Activated CD4-positive, CD25-positive, alpha-beta regulatory T cell (primary cell): Measurements from ENCODE around the gene CRYM.
"Not testable (repeated sequence)": the region's sequence is repeated elsewhere in the genome, so short reads cannot be mapped to it uniquely, and the experiment has no call there.

Experiments
- DNase-seq, 4 experiments: peaks; one replicate each; lab custom pipeline; 2025; lab: John Stamatoyannopoulos, UW

Gene CRYM

DNA sequence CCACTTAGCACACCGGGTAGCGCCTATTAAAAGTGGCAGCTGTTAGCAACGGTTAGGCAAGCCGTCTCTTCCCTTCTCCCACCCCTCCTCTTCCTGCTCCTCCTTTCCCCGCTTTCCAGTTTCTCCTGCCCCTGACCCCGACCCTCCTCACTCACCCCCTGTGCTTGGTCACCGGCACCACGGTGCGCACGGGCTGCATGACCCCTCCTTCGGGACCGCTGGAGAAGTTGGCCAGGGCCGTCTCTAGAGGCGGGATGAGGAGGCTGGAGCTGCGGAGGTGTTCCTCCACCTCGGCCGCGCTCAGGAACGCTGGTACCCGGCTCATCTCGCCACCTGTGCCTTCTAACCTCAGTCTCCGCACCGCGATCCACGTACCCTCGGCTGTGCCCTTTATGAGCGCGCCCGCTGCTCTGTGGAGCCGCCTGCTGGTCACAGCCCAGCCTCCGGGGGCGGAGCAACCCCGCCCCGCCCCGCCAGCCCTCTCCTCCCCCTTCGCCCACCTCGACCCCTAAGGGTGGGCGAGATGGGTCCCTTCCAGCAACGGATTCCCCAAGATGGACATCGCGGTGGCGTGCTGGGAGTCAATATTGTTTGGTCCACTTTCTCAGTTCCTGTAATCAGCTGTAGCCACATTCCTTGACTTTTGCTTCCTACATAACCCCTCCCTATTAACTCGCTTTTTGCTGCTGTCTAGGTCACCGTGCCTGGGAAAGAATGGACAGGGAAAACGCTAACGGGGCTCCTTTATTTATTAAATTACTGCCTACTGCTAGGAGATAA, at the start of gene CRYM:
CRYM (minus strand) TSS at position 364 of the 780 bp plus-strand sequence; CDS start at position 325, 39 bp downstream.
- no peak for DNase-seq

GRCh38 chr16:21327046-21327445, 49.0 kb upstream of the CRYM start:
- no peak for DNase-seq

- no peak for DNase-seq
These were observed 48.4 kb upstream of the CRYM start for GRCh38 chr16:21326459-21326858.

DNA sequence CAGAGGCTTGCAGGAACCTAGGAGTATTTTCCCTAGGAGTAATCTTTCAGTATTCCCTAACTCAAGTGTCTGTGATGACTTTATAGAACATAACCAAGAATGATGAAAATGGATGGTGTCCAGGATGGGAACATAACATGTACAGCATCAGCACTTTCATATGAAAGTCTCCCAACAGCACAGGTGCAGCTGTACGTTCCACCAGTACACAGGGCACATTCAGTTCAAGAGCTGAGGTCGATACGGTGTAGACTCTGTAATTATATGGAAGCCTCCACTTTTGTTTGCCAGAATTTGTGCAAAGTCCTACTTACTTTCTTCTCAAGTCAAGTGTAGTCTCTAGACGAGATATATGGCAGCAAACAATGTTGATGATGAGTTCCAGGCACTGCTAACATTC, 46.2 kb upstream of the CRYM start:
- DNase-seq, result no peak

- not testable (repeated sequence) for DNase-seq
These were observed 44.2 kb upstream of the CRYM start for GRCh38 chr16:21322251-21322650.

GRCh38 chr16:21321736-21322135, 43.6 kb upstream of the CRYM start:
- no peak for DNase-seq

DNA sequence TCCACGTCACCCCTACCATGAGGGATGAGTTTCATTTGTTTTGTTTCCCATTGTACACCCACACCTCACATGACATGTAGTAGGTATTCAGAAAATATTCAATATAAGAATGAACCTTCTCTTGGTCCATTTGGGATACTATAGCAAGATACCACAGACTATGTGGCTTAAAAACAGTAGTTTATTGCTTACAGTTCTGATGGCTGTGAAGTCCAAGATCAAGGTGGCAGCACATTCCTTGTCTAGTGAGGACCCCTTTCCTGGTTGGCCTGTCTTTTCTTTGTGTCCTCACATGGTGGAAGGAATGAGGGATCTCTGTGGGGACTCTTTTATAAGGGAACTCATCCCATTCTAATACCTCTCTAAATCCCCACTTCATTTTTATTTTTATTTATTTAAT, 36.2 kb upstream of the CRYM start:
- DNase-seq, result no peak

GRCh38 chr16:21312863-21313372, 34.8 kb upstream of the CRYM start:
- DNase-seq, result not testable (repeated sequence)

GRCh38 chr16:21312046-21312445, 34.0 kb upstream of the CRYM start:
- not testable (repeated sequence) for DNase-seq

GRCh38 chr16:21306712-21307111, 28.6 kb upstream of the CRYM start:
- DNase-seq, result not testable (repeated sequence)

GRCh38 chr16:21302898-21303528, 24.9 kb upstream of the CRYM start:
- no peak for DNase-seq

DNA sequence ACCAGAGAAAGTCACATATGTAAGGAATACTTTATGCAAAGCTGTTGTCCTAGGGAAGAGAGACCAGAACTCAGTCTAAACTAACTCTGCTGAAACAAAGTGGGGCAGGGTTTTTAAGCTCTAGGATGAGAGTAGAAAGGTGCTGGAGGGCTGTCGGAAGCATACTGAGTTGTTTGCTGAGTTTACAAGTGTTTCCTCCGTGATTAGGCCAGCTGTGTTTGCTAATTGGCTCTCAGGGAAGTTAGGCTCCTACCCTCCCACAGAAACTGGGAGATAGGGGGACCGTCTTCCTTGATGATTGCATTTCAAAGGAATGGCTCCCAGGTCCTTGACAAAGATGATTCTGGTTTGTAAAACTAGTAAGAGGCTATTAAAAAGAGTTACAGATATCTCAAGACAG, 24.4 kb upstream of the CRYM start:
- no peak for DNase-seq

- DNase-seq, result no peak
These were observed 23.8 kb upstream of the CRYM start for GRCh38 chr16:21301895-21302291.

- no peak for DNase-seq
These were observed 23.2 kb upstream of the CRYM start for GRCh38 chr16:21301168-21301894.

GRCh38 chr16:21300309-21301167, 22.4 kb upstream of the CRYM start:
- no peak for DNase-seq

- DNase-seq, result not testable (repeated sequence)
These were observed 11.7 kb upstream of the CRYM start for GRCh38 chr16:21289789-21290188.

- no peak for DNase-seq
These were observed 7.2 kb upstream of the CRYM start for GRCh38 chr16:21285314-21285713.

GRCh38 chr16:21284414-21284813, 6.3 kb upstream of the CRYM start:
- no peak for DNase-seq

DNA sequence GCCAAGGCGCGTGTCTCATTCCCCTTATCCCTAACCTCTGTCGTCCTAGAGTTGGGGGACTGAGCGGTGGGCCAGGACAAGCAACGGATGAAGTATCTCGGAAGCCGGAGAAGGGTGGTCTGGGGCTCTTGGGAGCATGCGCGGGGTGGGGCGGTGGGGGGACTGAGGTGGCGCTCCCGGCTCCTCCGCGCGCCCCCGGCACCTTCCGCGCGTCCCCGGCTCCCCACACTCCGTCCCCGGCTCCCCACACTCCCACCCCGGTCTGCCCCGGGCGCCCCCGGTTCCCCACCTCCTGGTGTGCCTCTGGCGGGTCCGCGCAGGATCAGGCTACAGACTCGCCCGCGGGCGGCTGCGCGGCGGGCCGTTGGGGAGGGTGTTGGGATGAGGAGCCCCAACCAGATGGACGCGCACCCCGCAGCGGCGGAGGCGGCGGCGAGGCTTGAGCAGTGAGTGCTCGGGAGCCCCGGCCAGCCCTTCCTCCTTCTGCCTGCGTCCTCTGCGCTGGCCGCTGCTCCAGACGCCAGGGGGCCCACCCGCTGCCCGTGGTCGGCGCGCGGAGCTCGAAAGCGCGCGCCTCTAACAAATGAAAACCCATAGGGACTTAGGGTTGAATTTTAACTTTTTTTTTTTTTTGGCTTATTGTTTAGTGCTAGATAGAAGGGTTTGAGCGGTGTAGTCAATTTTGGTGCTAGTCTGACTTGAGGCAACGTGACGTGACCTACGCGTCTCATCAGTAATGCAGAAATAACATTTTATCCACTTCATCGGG, 5.6 kb upstream of the CRYM start:
- no peak for DNase-seq

DNA sequence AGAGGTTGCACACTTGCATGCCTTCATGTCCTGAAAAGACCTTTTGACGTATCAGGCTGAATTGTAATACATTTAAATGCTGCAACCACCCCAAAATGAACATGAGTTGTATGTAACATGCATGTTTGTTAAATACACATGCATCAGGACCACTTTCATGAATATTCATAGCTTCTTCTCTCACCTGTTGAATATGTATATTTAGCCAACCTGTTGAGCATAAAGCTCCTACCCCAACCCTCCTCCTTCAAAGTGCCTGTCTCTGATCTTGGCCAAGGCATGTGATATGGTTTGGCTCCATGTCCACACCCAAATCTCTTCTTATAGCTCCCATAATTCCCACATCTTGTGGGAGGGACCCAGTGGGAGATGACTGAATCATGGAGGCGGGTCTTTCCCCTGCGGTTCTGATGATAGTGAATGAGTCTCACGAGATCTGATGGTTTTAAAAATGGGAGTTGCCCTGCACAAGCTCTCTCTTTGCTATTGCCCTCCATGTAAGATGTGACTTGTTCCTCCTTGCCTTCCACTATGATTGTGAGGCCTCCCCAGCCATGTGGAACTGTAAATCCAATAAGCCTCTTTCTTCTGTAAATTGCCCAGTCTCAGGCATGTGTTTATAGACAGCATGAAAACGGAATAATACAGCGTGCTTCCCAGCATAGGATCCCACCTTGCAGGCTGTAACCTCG, 3.8 kb upstream of the CRYM start:
- DNase-seq, result no peak
